Lower lobe of right lung (tissue), 2 donors: ENCODE data around the gene TCF4. TPM values are rescaled to one million over a fixed set of nuclear protein-coding genes. Genes with fewer than 3 reads are reported as not detected.

Experiments
- ATAC-seq, 2 donors: fragments of 200-7000 bp; cut with Tn5 transposase; one replicate each; pipeline ENCODE4 v1.9.1; 2020 to 2022; ENCODE audit warnings: mild to moderate bottlenecking in 2 of 2, moderate library complexity in 2 of 2
- DNase-seq: peaks from one replicate; pipeline ENCODE4 v3.0.0-alpha.2; 2020
- H3K27ac ChIP-seq: fragments of 200-600 bp; one replicate; pipeline ENCODE4 v1.8.0; 2022
- H3K27me3 ChIP-seq: fragments of 200-600 bp; one replicate; pipeline ENCODE4 v1.8.0; 2022; ENCODE audit warnings: low read depth
- H3K36me3 ChIP-seq: fragments of 200-600 bp; one replicate; pipeline ENCODE4 v1.8.0; 2022; ENCODE audit warnings: mild to moderate bottlenecking
- H3K4me1 ChIP-seq: fragments of 200-600 bp; one replicate; pipeline ENCODE4 v1.8.0; 2022
- H3K4me3 ChIP-seq: fragments of 200-600 bp; one replicate; pipeline ENCODE4 v1.8.0; 2022; ENCODE audit warnings: mild to moderate bottlenecking
- H3K9me3 ChIP-seq: fragments of 200-600 bp; one replicate; pipeline ENCODE4 v1.8.0; 2022
- intact Hi-C: fragments of 100-400 bp; cut with DNase I; formaldehyde crosslinking; loops from one replicate; pipeline ENCODE4 v1.11.0; 2022
- total RNA-seq: library from RNA; stranded (reverse); fragmentation: NEBNext Ultra II Directional; extraction: Animal tissue kit (Norgen Biotek cat#: 25700); gene quantifications from one replicate; pipeline ENCODE4 v1.2.1, GENCODE V29; 2021
- TF ChIP-seq, protein P1 (sequence below): fragments of 200-600 bp; IDR thresholded peaks from one replicate; pipeline ENCODE4 v1.8.0; 2022; ENCODE audit warnings: antibody characterized with exemption, mild to moderate bottlenecking
- donor health status: DM: no; HTN: yes; CAD: no; lungs with severe emphysema.

Gene TCF4
- total RNA-seq, 1 donor from 2014 or later: 112 TPM

DNA sequence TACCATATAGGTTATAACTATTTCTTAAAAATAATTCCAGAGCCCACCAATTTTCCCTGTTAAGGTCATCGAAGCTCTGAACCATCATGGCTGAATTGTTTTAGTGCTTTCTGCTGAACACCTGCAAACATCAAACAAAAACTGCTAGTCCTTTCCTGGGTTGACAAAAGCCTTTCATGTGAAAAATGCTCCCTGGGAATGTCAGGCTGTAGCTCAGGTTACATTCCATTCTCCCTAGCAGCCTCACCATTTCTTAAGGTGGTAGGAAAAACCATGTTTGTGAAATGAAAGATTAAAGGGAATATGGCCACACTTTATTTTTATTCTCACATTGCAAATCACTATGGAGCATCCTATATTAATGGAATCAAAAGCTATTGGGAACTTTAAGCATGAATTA, 5.7 kb downstream of the TCF4 start:
- intact Hi-C loops: loop anchor here (10.0 kb wide), 1 partner anchor 192 kb away; no protein-coding TSS in a partner anchor
- DNase-seq: no peak
- H3K36me3 ChIP-seq: no peaks in the 10 kb centered on the region
- H3K27ac ChIP-seq: no peak overlapping the region
- H3K4me3 ChIP-seq: no peak overlapping the region
- peaks cover 6% of the 10 kb centered on the region for H3K4me1 ChIP-seq
- H3K27me3 ChIP-seq: no peaks in the 10 kb centered on the region
- TF ChIP-seq, protein P1, sequence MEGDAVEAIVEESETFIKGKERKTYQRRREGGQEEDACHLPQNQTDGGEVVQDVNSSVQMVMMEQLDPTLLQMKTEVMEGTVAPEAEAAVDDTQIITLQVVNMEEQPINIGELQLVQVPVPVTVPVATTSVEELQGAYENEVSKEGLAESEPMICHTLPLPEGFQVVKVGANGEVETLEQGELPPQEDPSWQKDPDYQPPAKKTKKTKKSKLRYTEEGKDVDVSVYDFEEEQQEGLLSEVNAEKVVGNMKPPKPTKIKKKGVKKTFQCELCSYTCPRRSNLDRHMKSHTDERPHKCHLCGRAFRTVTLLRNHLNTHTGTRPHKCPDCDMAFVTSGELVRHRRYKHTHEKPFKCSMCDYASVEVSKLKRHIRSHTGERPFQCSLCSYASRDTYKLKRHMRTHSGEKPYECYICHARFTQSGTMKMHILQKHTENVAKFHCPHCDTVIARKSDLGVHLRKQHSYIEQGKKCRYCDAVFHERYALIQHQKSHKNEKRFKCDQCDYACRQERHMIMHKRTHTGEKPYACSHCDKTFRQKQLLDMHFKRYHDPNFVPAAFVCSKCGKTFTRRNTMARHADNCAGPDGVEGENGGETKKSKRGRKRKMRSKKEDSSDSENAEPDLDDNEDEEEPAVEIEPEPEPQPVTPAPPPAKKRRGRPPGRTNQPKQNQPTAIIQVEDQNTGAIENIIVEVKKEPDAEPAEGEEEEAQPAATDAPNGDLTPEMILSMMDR: no peak
- no peak for ATAC-seq
- no peaks in the 10 kb centered on the region for H3K9me3 ChIP-seq

DNA sequence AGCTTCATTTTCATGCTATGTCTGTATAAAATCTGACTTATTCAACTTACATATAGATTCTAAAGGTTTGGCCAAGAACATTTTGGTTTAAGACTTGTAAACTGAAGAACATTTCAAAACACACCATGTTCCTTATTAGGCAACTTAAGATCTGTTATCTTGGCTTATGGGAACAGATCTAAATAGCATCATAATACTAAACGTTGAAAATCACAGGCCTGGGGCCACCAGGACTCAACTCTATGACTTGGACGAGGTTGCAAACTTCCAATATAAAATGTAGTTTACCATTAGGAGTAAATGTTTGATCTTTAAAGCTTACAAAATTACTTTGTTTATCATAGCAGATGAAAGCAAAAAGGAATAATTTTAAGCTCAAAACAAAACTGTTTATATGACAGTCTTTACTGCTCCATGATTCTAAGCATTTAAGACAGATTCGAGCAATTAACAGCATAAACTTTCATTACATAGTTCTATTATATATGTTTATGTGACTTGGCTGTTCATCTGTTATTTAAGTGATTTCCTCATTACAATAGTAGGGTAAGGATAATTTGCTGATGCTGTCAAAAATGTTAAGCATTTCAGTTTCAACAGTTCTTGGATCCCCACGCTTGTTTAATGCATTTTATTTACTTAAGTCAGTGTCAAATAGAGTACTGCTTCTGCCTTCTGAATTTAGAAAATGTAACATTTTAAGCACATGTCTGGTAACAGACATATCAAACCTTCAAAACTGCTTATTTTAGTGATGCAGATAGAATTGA, 8.3 kb downstream of the TCF4 start:
- no peaks in the 10 kb centered on the region for H3K36me3 ChIP-seq
- TF ChIP-seq, protein P1: no peak
- H3K9me3 ChIP-seq: no peaks in the 10 kb centered on the region
- no peaks in the 10 kb centered on the region for H3K27me3 ChIP-seq
- intact Hi-C loops: loop anchor here (10.0 kb wide), 1 partner anchor 195 kb away; no protein-coding TSS in a partner anchor
- DNase-seq (no peak), ATAC-seq (no peak)
- no peak overlapping the region for H3K4me3 ChIP-seq
- H3K27ac ChIP-seq: no peak overlapping the region
- H3K4me1 ChIP-seq: peaks cover 6% of the 10 kb centered on the region

DNA sequence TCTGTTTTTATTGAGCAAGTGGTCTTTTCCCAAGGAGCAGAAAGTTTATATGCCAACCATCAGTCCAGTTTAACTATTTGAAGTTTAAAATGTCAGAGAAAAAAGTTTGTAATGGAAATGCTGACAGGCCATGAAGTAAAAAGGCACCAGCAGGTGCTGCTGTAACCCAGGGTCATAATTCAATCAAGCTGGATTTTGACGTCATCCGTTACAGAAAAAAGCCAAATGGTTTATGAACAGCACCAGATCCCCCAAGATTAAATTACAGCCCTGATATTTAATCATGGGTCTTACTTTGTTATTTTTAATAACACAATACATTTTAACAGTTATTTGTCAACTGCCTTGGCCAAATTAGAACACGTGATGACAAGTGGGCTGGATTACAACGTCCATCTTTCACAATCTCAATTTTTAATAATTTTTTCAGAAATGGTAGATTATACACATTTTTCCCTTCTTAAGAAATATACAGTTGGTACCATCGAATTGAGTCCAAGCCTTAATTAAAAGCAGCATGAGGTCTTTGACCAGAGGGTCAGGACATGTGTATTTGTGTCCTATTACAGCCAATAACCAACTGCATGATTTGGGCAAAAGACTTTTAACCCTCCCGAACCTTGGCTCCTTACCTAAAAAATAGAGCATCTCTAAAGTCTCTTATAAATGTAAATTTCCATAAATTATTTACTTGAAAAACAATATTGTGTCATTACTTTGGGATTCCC, 10.0 kb downstream of the TCF4 start:
- Histone ChIP-seq H3K27ac (no peak overlapping the region), H3K4me3 (no peak overlapping the region), H3K27me3 (no peaks in the 10 kb centered on the region), H3K9me3 (no peaks in the 10 kb centered on the region), H3K36me3 (no peaks in the 10 kb centered on the region), H3K4me1 (peaks cover 6% of the 10 kb centered on the region)
- ATAC-seq: no peak
- TF ChIP-seq, protein P1: no peak
- no peak for DNase-seq
- intact Hi-C loops: no loop called here

DNA sequence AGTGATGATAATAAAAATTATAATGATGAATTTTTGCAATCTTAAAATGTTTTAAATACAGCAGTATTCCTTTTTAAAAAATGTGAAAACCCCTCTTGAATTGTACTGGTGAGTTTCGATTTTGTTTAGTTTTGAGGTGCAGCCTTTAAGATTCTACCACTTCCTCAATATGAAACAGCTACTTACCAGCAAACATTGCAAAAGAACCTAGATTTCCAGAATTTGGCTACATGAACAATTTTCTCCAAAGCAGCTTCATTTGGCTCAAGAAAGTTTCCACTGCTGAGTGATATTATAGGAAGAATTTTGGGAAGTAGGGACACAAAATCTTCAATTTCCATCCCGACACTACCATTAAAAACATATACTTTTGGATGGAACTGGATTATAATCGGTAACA, 12.0 kb downstream of the TCF4 start:
- no peak overlapping the region for H3K4me3 ChIP-seq
- ATAC-seq: no peak
- peaks cover 2% of the 10 kb centered on the region for H3K4me1 ChIP-seq
- H3K36me3 ChIP-seq: no peaks in the 10 kb centered on the region
- H3K9me3 ChIP-seq: no peaks in the 10 kb centered on the region
- intact Hi-C loops: no loop called here
- H3K27me3 ChIP-seq: no peaks in the 10 kb centered on the region
- no peak for DNase-seq
- no peak overlapping the region for H3K27ac ChIP-seq
- TF ChIP-seq, protein P1: no peak

DNA sequence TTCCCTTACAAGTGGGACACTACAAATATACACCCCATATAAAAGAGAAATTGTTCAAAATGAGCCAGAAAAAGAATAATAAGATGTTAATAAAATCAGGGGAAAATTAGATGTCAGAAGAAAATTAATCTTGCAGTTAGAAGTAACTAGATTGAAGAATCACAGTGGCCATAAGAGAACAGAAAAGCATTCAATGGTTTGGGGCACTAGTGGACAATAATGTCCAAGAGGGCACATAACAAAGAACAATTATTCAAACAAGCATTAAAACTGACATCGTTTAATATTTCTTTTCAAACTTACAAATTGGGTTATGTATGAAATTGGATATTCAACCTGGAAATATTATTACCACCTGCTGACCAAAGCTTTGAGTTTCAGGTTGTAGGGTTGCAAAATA, 12.9 kb downstream of the TCF4 start:
- Histone ChIP-seq H3K4me1 (no peaks in the 10 kb centered on the region), H3K9me3 (no peaks in the 10 kb centered on the region), H3K27me3 (no peaks in the 10 kb centered on the region), H3K36me3 (no peaks in the 10 kb centered on the region), H3K4me3 (no peak overlapping the region), H3K27ac (no peak overlapping the region)
- no peak for DNase-seq
- ATAC-seq: no peak
- TF ChIP-seq, protein P1: no peak
- intact Hi-C loops: no loop called here
